ENCODE results near the gene CSNK2A3.

DNA sequence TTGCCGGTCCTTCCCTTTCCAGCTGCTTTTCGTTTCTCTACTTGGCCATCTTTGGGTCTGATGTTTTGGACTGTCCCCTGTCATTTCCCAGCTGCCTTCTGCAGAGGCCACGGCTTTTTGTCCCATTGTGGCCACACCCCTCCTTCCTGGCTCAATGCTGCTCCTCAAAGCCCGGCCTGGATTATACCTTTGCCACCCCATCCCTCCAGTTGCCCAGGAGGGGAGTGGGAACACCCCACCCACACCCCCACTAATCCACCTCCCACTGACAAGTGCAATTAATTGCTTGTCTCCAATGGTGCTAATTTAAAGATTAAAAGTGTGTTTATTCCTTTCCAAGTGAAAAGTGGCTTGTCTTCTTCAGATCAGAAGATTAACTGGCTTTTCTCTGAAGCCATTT, 34.2 kb upstream of the CSNK2A3 start:
- no peak for TF ChIP-seq POLR2AphosphoS5 (IDR thresholded peaks at IDR 0.05; ENCODE audit: low read depth)
- no peak for TF ChIP-seq EZH2 (IDR thresholded peaks at IDR 0.05; ENCODE audit: low read depth, unreplicated experiment)
- no peak for TF ChIP-seq CREB1 (CRISPR knock-in tag; IDR thresholded peaks at IDR 0.05; ENCODE audit: low read depth)
- TF ChIP-seq, protein P1, sequence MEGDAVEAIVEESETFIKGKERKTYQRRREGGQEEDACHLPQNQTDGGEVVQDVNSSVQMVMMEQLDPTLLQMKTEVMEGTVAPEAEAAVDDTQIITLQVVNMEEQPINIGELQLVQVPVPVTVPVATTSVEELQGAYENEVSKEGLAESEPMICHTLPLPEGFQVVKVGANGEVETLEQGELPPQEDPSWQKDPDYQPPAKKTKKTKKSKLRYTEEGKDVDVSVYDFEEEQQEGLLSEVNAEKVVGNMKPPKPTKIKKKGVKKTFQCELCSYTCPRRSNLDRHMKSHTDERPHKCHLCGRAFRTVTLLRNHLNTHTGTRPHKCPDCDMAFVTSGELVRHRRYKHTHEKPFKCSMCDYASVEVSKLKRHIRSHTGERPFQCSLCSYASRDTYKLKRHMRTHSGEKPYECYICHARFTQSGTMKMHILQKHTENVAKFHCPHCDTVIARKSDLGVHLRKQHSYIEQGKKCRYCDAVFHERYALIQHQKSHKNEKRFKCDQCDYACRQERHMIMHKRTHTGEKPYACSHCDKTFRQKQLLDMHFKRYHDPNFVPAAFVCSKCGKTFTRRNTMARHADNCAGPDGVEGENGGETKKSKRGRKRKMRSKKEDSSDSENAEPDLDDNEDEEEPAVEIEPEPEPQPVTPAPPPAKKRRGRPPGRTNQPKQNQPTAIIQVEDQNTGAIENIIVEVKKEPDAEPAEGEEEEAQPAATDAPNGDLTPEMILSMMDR (conservative IDR thresholded peaks at IDR 0.05; ENCODE audit: low read depth in 2 of 2): no peak
- TF ChIP-seq EZH2phosphoT487 (IDR thresholded peaks at IDR 0.05; ENCODE audit: unreplicated experiment): no peak
- no peak for TF ChIP-seq ZNF114 (CRISPR knock-in tag; IDR thresholded peaks at IDR 0.05)
- no peak for TF ChIP-seq ZNF331 (CRISPR knock-in tag; IDR thresholded peaks at IDR 0.05; ENCODE audit: low read depth)
- TF ChIP-seq, protein P2, sequence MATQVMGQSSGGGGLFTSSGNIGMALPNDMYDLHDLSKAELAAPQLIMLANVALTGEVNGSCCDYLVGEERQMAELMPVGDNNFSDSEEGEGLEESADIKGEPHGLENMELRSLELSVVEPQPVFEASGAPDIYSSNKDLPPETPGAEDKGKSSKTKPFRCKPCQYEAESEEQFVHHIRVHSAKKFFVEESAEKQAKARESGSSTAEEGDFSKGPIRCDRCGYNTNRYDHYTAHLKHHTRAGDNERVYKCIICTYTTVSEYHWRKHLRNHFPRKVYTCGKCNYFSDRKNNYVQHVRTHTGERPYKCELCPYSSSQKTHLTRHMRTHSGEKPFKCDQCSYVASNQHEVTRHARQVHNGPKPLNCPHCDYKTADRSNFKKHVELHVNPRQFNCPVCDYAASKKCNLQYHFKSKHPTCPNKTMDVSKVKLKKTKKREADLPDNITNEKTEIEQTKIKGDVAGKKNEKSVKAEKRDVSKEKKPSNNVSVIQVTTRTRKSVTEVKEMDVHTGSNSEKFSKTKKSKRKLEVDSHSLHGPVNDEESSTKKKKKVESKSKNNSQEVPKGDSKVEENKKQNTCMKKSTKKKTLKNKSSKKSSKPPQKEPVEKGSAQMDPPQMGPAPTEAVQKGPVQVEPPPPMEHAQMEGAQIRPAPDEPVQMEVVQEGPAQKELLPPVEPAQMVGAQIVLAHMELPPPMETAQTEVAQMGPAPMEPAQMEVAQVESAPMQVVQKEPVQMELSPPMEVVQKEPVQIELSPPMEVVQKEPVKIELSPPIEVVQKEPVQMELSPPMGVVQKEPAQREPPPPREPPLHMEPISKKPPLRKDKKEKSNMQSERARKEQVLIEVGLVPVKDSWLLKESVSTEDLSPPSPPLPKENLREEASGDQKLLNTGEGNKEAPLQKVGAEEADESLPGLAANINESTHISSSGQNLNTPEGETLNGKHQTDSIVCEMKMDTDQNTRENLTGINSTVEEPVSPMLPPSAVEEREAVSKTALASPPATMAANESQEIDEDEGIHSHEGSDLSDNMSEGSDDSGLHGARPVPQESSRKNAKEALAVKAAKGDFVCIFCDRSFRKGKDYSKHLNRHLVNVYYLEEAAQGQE (IDR thresholded peaks at IDR 0.05; ENCODE audit: unreplicated experiment): no peak
- TF ChIP-seq, protein P3, sequence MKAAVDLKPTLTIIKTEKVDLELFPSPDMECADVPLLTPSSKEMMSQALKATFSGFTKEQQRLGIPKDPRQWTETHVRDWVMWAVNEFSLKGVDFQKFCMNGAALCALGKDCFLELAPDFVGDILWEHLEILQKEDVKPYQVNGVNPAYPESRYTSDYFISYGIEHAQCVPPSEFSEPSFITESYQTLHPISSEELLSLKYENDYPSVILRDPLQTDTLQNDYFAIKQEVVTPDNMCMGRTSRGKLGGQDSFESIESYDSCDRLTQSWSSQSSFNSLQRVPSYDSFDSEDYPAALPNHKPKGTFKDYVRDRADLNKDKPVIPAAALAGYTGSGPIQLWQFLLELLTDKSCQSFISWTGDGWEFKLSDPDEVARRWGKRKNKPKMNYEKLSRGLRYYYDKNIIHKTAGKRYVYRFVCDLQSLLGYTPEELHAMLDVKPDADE (IDR thresholded peaks at IDR 0.05): no peak

All from GM23338 (cell line).